AG20443 (cell line): ENCODE results near the gene CYP24A1.

Source experiments
- DNase-seq: peaks from one replicate; pipeline ENCODE4 v3.0.0; 2012; ENCODE audit warnings: low spot score, mixed read lengths

Gene CYP24A1

DNA sequence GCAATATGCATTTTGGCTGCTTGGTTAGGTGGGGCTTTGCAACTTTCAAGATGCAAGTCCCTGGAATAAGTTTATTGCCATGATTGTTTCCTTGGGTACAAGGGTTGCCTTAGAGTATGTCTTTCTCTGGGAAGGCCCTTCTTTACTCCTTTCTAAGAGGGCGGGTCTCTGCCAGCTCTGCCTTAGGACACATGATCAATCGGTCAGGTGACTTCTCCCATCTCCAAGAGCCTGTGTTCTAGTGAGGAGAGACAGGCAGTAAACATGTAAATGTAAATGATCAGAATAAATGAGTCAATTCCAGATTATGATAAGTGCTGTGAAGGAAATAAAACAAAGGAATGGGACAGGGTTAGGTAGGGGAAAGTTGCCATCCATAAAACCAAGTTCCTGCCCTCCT lies 60.2 kb downstream of the CYP24A1 start:
- no peak for DNase-seq

DNA sequence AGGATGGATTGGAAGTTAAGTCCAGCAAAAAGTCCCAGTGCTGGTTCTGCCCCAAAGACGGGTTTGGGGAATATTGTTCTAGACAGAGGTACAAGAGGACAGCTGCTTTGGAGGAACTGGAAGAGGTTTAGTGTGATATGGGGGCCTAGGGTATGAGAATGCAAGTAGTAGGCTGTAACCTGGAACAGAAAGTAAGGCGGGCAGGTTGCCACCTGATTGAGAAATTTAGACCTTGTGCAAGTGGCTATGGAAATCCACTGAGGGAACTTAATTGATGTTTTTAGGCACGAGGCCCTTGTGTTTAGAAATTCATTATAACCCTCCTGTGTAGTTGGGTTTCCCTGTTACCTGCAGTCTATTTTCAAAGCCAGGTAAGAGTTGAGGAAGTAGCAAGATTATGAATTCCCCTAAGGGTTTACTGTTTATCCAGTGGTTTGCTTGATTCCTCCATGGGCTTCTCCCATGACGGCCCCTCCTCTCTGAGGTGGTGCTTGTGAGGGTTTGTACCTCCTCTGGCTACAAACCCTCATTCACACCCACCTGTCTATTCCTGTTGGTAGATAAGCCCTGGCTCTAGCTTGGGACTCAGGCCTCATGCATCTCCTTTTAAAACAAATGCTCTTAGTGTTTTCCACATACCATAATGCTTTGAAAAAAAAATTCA lies 61.4 kb downstream of the CYP24A1 start:
- no peak for DNase-seq

DNA sequence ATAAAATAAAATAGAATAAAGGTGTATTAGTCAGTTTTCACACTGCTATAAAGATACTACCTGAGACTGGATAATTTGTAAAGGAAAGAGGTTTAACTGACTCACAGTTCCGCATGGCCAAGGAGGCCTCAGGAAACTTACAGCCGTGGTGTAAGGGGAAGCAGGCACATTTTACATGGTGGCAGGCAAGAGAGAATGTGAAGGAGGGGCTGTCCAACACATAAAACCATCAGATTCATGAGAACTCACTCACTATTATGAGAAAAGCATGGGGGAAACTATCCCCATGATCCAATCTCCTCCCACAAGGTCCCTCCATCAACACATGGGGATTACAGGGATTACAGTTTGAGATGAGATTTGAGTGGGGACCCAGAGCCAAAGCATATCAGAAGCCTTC lies 62.3 kb downstream of the CYP24A1 start:
- DNase-seq: no peak

DNA sequence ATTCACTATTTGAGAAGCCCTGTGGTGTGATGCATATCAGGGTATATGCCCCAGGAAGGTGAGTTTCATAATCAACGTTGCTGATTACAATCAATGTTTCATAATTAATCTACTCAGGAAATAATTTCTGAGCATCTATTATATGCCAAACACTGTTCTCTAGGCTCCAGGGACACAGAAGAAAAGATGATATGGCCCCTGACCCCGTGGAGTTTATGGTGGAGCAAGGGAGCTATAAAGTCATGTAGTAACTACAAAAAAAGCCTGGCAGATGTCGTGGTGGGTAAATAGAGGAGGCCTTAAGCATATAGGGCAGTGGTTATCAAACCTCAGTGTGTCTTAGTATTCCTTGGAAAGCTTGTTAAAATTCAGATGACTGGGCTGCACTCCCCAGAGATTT lies 63.3 kb downstream of the CYP24A1 start:
- DNase-seq: no peak

DNA sequence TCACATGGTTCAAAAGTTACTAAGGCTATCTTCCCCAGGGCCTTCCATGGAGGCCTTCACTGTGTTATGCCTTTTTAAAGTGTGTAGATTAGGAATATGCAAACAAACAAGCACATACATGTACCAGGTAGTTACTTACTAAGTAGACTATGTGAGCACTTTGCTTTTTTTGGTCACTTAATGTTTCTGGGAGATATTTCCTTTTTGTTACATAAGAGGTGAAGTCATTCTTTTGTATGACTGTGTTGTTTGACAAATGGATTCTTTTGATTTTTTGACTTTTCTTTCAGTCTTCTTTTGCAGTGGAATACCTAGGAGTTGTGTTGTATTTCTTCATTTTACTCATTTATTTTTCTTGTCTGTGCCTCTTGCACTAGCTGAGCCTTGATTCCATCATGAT lies 63.7 kb downstream of the CYP24A1 start:
- no peak for DNase-seq

DNA sequence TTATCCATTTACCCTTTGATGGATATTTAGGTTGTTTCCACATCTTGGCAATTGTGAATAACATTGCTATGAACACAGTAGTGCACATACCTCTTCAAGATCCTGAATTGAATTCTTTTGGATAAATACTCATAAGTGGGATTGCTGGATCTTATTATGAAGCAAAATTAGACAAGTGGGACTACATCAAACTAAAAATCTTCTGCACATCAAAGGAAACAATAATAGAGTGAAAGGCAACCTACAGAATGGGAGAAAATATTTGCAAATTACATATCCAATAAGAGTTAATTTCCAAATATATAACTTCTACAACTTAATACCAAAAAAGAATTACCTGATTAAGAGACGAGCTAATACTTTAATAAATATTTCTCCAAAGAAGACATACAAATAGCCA lies 65.0 kb downstream of the CYP24A1 start:
- no peak for DNase-seq

DNA sequence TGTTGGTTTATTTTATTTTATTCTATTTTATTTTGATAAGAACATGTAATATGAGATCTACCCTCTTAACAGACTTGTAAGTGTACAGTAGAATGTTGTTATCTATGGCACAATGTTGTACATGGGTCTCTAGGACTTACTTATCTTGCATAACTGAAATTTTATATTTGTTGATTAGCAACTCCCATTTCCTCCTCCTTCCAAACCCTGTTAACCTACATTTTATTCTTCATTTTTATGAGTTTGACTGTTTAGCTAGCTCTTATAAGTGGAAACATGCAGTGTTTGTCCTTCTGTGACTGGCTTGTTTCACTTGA lies 65.5 kb downstream of the CYP24A1 start:
- DNase-seq: no peak

DNA sequence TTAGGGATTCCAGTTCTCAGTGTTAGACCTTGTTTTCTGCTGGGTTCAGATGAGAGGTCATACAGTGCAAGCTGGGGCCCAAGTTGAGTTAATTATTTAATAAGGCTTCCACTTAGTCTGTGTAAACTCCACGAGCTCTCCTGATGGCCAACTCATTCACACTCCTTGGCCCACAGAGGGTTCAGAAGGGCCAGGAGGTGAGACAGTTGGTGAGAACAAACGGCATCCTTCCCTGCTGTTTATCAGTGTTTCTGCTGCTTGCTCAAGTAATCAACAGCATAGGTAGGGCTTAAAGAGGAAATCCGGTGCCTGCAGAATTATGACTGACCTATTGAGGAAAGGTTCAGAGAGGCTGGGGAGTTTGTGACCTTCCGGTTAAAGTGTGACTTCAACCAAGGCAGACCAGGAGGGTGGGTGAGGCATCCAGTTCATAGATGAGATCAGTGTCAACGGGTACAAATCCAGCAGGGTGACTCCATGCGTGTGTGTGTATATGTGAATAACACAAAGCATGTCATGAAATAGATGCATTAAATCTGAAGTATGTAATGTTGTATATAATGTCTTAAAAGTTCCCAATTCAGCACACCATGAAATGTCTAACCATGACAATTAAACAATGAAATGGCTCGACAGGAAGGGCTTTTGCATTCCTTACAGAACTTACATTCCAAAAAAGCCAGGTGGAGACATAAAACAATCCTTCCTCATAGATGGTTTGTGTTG lies 66.0 kb downstream of the CYP24A1 start:
- DNase-seq: no peak

DNA sequence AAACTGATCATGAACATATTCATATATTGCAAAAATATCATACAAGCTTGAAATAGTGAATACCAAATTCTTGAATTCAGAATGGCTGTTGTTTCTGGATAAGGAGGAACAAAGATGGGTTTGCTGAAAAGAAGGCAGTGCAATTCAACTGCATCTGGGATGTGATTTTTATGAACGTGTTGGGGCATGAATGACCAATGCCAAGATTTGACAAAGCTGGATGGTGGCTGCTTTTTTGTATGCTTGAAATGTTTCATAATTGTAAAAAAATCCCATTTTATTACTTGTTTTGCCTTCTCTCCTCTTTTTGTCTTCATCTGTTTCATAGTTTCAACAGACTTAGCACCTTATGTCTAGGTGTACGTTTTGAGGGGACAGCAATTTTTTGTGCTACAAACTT lies 66.6 kb downstream of the CYP24A1 start:
- DNase-seq: no peak

DNA sequence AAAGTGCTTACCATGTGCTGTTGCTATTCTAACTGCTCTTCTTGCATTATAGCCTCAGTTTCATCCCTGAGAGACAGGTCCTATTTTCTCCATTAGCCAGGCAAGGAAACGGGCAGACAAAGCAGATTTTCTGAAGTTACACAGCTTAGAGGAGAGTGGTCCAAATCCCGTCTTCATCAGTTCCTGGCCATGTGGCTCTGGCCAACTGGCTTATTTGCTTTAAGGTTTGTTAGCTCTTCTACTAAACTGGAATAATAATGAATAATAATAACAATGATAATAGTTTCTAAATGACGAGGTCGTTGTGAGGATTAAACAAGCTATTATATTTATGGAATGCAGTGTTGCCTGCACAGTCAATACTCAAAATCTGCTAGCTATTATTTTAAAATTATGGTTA lies 67.6 kb downstream of the CYP24A1 start:
- no peak for DNase-seq

DNA sequence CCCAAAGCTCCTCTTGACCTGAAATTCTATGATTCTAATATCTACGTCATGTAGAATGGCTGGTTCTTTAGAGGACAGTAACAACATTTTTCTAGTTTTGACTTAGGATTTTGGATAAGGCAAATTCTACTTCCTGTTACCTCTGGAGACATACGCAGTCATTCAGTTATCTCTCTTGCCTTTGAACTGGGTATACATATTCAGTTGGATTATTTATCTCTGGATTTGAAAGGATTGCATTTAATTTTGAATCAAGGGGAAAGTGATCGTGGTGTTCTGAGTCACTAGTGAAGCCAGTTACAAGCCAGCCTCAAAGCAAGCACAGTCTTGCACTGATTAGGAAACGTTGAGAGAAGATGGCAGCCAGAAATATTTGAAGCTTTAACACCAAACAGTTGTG lies 68.1 kb downstream of the CYP24A1 start:
- no peak for DNase-seq

DNA sequence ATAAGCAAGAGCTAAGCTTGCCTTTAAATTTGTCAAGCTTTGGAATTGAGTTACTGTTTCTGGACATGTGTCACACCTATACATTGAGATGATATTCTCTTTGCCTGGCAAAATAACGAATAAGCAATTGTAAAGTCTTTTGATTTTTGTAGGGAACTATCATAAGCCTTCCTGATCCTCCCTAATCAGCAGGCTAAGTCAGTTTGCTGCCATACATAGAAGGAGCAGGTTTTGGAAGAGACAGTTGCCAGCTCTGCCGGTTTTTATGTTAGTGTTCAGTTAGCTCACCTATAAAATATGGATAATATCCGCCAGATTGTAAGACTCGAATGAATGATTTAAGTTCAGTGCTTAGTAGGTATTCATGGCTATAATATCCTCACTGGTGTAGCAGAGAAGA lies 69.0 kb downstream of the CYP24A1 start:
- no peak for DNase-seq

DNA sequence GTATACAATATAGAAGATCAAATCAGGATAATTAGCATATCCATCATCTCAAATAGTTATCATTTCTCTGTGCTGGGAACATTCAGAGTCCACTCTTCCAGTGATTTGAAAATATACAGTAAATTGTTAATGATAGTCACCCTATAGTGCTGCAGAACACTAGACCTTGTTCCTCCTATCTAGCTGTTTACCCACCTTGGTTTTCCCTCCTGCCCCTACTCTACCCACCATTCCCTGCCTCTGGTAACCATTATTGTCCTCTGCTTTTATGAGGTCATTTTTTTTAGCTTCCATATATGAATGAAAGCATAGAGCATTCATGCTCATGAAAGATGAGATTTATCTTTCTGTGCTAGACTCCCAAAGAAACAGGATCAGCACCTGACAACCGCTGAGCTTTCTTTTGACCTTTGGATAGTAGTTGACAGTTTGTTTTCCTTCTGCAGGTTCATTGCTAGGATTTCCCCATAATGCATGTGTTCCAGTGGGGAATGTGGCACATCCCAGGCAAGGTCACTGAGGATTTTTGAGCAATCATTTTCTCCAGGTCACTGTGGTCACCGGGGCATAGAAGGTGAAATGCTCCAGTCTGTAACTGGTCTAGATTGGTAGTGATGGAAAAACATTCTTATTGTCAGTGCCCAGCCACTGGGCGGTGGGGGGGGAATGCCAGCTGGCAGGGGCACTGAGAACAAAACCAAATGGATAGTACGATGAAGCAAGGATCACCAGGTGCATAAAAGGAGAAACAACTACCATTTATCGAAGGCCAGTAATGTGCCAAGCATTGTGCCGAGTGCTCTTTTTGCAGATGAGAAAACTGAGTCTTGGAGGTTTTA lies 69.8 kb downstream of the CYP24A1 start:
- DNase-seq: no peak
